ENCODE measurements around the gene SLC34A2.
"Not testable (repeated sequence)": the region's sequence is repeated elsewhere in the genome, so short reads cannot be mapped to it uniquely, and the experiment has no call there.

DNA sequence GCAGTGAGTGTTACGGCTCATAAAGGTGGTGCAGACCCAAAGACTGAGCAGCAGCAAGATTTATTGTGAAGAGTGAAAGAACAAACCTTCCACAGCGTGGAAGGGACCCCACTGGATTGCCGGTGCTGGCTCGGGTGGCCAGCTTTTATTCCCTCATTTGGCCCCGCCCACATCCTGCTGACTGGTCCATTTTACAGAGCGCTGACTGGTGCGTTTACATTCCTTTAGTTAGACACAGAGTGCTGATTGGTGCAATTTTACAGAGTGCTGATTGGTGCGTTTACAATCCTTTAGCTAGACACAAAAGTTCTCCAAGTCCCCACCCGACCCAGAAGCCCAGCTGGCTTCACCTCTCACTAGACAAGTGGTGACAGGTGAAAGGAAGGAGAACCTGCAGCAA, 42.0 kb upstream of the SLC34A2 start:
- not testable (repeated sequence) for TF ChIP-seq MXI1 (conservative IDR thresholded peaks at IDR 0.05; ENCODE audit: poor library complexity, severe bottlenecking); CTCF (IDR thresholded peaks at IDR 0.05; ENCODE audit: poor library complexity, severe bottlenecking)
